H1 (cell line): ENCODE results near the gene CACNA2D1. TPM values are rescaled to one million over a fixed set of nuclear protein-coding genes. Genes with fewer than 3 reads are reported as not detected.

Source experiments
- KDM5A ChIP-seq: fragments of 200-600 bp; IDR thresholded peaks from 2 replicates; pipeline ENCODE4 v1.7.1; 2012; ENCODE audit warnings: mild to moderate bottlenecking, low read length, inconsistent platforms, mixed read lengths
- RBBP5 ChIP-seq: IDR thresholded peaks from 2 replicates; pipeline ENCODE4 v1.7.1; 2012; ENCODE audit warnings: low read depth, mild to moderate bottlenecking, inconsistent platforms, low read length, moderate library complexity, borderline replicate concordance
- SP1 ChIP-seq: IDR thresholded peaks from 2 replicates; pipeline ENCODE4 v1.6.1; 2011; ENCODE audit warnings: low read depth, low read length
- polyA plus RNA-seq, 7 experiments: library from polyadenylated mRNA; depleted of rRNA in 3 of 7; stranded (reverse) in 5 of 7; unstranded in 2 of 7; fragments of >200 nt in 5 of 7; fragments of 200-250 nt in 2 of 7; gene quantifications; 1 replicate in 5 of 7; 2 replicates in 1 of 7; 4 replicates in 1 of 7; pipeline versions ENCODE4 v1.2.1 to v1.2.3, GENCODE V29; 2011 to 2013; ENCODE audit warnings: missing spikeins in 2 of 7, mixed read lengths in 2 of 7
- total RNA-seq: library from RNA; stranded (reverse); fragmentation: NEBNext Ultra II Directional; extraction: Animal tissue kit (Norgen Biotek cat#: 25700); gene quantifications from 2 replicates; pipeline ENCODE4 v1.2.1, GENCODE V29; 2021
- TF ChIP-seq, protein P1 (sequence below): IDR thresholded peaks from 2 replicates; pipeline ENCODE4 v1.6.1; 2011; ENCODE audit warnings: low read length, improper control_type of control experiment

CACNA2D1 gene
- total and polyA plus RNA-seq, 2 of the 8 experiments (the other 6 are each of a cell fraction or from before 2014, with no cell fraction given) = 4.3 to 27.3 TPM

DNA sequence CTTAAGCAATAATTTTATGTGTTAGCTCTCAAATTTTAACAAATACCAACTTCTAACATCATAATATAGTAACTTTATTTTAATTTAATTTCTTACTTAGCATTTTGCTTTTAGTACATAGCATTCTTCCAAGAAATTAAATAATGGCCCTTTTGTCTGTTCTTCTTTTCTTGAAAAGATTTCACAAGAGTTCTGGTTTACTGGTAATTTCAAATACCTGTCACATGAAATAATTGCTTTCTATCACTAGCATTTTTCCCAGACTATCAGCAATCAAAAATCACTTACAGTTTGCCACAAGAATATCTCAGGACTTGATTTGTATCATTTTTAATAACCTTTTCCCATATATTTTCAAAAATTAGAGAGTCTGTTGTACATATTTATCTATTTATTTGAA lies 193.0 kb downstream of the CACNA2D1 start (continued):
- TF ChIP-seq, protein P1, sequence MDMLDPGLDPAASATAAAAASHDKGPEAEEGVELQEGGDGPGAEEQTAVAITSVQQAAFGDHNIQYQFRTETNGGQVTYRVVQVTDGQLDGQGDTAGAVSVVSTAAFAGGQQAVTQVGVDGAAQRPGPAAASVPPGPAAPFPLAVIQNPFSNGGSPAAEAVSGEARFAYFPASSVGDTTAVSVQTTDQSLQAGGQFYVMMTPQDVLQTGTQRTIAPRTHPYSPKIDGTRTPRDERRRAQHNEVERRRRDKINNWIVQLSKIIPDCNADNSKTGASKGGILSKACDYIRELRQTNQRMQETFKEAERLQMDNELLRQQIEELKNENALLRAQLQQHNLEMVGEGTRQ = no peak
- TF ChIP-seq KDM5A = no peak
- TF ChIP-seq SP1 = no peak
- no peak for TF ChIP-seq RBBP5
